Measurements from ENCODE around the gene TIMM17A.

TIMM17A gene

DNA sequence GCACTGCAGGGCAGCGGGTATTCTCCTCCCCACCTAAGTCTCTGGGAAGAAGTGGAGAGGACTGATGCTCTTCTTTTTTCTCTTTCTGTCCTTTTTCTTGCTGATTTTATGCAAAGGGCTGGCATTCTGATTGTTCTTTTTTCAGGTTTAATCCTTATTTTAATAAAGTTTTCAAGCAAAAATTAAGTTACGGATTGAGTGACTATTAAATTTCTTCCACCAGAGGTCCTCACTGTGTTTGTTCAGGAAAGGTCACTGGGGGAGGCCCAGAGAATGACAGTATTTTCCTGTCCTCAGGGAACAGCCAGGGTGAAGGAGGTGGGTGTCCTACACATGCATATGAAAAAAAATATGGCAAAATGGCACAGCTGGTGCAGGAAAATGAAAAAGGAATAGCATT lies 50.7 kb downstream of the TIMM17A start:
- Mint-ChIP-seq H3K9me3 (no peaks in the 10 kb centered on the region), H3K4me1 (peaks cover 15% of the 10 kb centered on the region), H3K4me3 (no peak overlapping the region), H3K36me3 (ENCODE audit: low read depth) (peaks cover 57% of the 10 kb centered on the region), H3K27me3 (ENCODE audit: low read depth) (peaks cover 4% of the 10 kb centered on the region), H3K27ac (peak overlapping the region in 2 of 3 experiments; percentile 64 to 68)
- peak; percentile 27 to 48 (median 32) for TF ChIP-seq CTCF (IDR thresholded peaks at IDR 0.05; ENCODE audit: unreplicated experiment in 3 of 3)

GRCh38 chr1:202007304-202007703 lies 52.0 kb downstream of the TIMM17A start:
- Mint-ChIP-seq H3K27me3 (ENCODE audit: low read depth) (peaks cover 4% of the 10 kb centered on the region), H3K4me1 (peaks cover 15% of the 10 kb centered on the region), H3K9me3 (no peaks in the 10 kb centered on the region), H3K36me3 (ENCODE audit: low read depth) (peaks cover 45% of the 10 kb centered on the region), H3K4me3 (no peak overlapping the region), H3K27ac (peak overlapping the region in 2 of 3 experiments; percentile 73 to 98)
- no peak for TF ChIP-seq CTCF (IDR thresholded peaks at IDR 0.05; ENCODE audit: unreplicated experiment in 3 of 3)

DNA sequence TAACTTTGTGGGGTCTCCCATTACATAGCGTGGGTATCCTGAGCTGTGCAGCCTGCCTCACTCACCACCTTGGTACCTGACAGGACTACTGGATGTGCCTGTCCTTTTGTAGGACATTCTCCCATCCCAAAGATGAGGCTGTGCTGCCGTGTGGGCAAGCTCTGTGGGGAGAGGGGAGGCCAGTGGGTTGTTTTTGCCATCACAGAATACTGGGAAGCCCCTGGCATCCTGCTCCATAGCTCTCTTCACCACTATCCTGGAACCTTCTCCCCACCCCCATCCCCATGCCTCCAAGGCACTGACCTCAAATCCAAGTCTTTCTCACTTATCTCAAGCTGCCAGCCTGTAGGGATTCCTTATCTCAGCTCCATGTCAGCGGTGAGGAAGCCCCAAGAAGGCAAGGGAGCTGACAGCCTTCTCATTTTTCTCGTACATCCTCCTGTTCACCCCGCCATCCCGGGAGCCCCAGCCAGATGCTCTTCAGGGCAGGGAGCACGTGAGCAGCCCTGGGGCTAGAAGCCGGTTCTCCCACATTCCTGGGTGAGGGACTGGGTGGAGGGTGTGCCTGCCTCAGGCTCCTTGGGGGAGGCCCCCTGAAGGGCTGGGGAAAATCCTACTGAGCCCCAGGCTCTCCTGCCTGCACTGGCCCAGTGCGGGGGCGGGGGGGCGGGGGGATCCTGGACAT lies 52.6 kb downstream of the TIMM17A start:
- Mint-ChIP-seq H3K27ac (peak overlapping the region; percentile 71 to 98 (median 73)), H3K4me3 (peak overlapping the region in 2 of 3 experiments; percentile 26 to 38), H3K36me3 (ENCODE audit: low read depth) (peaks cover 38% of the 10 kb centered on the region), H3K4me1 (peaks cover 15% of the 10 kb centered on the region), H3K27me3 (ENCODE audit: low read depth) (peaks cover 4% of the 10 kb centered on the region), H3K9me3 (no peaks in the 10 kb centered on the region)
- TF ChIP-seq CTCF (IDR thresholded peaks at IDR 0.05; ENCODE audit: unreplicated experiment in 3 of 3): no peak

DNA sequence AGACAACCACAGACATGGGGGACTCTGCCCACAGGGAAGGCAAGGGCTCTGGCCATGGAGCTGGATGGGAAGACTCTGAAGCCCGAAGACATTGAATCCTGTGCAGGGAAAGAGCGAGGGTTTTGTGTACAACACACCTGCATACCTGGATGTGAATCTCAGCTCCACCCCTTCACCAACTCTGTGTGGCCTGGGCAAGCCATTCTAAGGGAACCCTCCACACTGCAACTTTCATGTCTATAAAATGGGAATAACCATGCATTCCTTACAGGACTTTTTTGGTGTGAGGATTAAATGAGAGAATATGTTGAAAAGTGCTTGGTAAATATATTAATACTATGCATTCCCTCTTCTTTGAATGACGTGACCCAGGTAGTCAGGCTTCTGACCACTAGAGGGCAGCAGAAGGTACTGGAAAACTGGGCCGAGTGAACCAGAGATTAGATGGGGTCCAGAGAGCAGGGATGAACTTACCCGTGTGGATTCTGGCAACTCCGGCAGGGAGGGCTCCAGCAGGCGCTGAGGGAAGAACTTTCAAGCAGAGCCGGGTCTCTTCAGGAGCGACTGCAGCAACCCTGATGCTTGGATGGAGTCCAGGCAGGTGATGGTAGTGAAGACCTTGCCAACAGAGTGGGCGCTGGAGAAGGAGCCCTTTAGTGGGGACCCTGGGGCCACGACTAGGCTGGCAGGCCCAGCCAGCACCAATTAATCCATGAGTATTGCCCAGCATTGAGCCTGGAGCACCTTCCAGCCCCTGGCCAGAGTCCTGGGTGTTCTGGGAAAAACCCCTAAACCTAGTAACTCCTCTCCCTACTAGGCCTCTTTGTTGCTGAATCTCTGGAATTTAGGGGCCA lies 54.2 kb downstream of the TIMM17A start:
- Mint-ChIP-seq H3K27ac (peak overlapping the region; percentile 87 to 98 (median 89)), H3K27me3 (ENCODE audit: low read depth) (peaks cover 4% of the 10 kb centered on the region), H3K4me1 (peaks cover 15% of the 10 kb centered on the region), H3K9me3 (no peaks in the 10 kb centered on the region), H3K36me3 (ENCODE audit: low read depth) (peaks cover 22% of the 10 kb centered on the region), H3K4me3 (peak overlapping the region in 2 of 3 experiments; percentile 55 to 66)
- TF ChIP-seq CTCF (IDR thresholded peaks at IDR 0.05; ENCODE audit: unreplicated experiment in 3 of 3): peak; percentile 80 to 88 (median 82)

DNA sequence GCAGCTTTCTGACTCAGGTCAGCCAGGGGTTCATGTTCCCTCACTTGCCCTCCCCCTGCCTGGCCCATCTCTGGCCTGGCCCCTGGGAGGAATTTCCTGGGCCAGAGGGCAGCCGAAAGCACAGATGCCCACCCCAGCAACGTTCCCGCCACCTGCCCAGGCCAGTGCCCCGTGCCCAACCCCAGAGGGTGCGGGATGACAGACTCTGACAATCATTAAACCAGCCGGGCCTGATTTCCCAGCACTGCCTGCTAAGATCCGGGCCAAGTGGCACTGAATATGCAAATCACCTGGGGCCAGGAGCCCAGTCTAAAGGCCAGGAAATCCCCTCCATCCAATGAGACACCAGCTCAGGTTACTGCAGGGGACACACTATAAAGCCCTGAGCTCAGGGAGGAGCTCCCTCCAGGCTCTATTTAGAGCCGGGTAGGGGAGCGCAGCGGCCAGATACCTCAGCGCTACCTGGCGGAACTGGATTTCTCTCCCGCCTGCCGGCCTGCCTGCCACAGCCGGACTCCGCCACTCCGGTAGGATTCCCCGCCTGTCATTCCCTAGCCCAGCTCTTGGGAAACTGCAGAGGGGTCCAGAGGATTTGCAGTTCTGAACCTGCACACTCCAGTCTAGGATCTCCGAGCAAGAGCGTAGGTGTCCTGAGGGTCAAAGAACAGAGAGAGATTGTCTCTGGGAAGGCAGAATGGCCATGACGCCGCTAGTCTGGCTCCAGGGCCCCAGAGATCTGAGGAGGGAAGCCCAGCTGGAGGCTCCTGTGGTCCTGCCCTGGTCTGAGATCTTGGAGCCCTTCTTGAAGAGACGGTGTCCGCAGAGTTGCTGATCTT lies 55.1 kb downstream of the TIMM17A start, which contains the start of gene ELF3:
ELF3 (plus strand) TSS at position 408 of the 836 bp plus-strand sequence. CDS start 550 bp downstream, outside the sequence.
- Mint-ChIP-seq H3K4me3 (peak within 1 kb of the TSS; percentile 85 to 90 (median 87)), H3K27me3 (ENCODE audit: low read depth) (peaks cover 4% of the 10 kb centered on the region), H3K9me3 (no peaks in the 10 kb centered on the region), H3K36me3 (ENCODE audit: low read depth) (peaks cover 15% of the 10 kb centered on the region), H3K4me1 (peaks cover 15% of the 10 kb centered on the region), H3K27ac (peak within 1 kb of the TSS; percentile 87 to 98 (median 89))
- no peak for TF ChIP-seq CTCF (IDR thresholded peaks at IDR 0.05; ENCODE audit: unreplicated experiment in 3 of 3)

All from nephron (organoid).